ENCODE data around the gene INPP4B.

INPP4B gene

DNA sequence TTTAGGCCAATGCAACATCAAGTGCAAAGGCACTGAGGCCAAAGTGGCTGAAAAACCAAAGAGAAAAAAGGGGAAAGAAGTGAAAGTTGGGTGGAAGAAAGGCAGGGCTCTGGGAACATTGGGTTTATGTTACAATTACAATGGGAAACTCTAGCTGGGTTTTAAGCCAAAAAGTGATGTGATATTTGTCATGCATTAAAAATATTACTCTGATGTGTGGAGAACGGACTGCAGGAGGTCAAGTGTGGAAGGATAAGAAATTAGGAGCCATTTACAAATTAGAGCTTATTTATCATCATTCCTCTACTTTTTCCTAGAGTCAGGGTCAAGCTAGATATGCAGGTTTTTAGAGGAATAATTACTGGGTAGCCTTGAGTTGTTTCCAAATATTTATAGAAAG lies 516.8 kb downstream of the INPP4B start:
- no peak for DNase-seq

DNA sequence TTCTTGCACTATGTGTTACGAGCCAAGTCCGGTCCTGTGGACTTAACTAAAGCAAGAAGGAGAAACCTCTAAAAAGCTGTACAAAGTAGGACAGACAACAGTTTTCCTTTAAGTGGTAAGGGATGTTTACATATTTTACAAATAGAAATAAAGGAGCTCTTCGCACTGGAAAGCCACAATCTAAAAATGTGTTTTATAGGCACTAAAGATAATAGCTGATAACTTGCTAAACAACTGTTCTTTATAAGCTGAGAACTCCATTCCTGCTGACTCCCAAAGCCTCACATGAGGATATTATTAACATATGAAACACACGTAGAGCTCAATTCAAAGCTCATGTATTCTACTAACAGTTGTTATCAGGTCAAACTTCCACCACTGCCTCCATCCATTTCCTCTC lies 519.9 kb downstream of the INPP4B start:
- DNase-seq, result no peak

DNA sequence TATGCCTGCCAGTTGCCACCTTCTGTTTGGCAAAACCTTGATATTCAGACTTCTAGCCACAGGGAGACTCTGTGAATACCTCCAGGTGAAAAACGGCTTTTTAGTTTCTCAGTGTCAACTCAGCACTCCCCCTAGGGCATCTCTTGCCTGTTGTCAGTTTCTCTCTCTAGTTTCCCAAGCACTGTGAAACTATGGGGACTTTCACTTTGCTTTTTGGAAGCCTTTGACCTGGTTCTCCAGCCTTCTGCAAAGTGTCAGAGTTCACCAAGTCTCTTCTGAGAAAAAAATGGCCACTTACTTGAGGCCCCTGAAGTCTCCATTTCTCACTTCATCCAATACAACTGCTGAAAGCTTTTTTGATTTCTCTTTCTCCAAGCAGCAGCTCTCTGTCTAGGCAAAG lies 521.5 kb downstream of the INPP4B start:
- no peak for DNase-seq

DNA sequence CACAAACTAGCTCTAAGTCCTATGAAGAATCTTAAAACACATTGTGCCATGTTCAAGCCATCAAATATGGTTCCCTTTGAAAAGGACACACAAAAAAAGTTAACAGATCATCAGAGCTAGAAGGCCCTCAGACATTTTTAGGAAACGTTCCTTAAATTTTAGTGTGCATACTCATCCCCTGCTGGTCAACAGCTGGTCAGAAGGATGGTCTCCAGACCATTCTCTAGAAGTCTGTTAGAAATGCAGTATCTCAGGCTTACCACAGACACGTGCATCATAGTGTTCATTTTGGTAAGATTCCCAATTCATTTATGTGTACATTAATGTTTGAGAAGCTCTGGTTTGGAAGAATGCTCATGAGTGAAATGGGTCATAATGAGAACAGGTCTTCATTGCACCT lies 523.1 kb downstream of the INPP4B start:
- no peak for DNase-seq

DNA sequence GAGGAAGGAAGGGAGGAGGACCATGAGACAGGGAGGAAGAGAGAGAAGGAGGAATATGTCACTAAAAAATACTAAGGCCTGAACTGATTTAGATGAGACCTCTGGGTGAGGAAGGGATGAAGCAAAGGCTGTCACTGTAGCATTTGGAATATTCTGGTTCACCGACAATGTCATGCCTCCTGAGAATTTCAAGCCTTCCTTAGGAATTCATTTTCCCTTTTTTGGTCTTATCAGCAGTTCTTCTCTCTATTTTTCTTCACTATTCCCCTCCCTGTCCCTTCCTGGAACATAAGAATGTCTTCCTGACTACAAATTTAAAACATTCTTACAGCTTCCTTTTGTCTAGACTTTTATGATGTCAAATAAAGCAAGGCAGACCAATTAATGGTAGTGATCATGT lies 527.8 kb downstream of the INPP4B start:
- DNase-seq, result no peak

DNA sequence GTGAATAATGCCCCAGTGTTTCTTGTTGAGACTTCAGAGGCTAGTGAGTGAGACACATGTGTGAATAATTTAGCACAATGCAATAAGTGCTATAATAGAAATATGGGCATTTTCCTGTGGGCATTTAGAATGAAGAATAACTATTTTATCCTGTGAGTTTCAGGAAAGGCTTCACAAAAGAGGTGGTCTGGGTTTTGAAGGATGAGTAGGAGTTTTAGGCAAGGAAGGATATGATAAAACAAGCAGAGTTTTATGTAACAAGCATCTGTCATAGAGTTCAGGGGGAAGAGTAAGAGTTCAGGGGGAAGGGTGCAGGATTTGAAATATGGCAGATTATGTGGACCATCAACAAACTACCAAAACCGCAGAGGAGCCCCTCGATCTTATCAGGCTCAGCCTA lies 529.2 kb downstream of the INPP4B start:
- DNase-seq, result no peak

DNA sequence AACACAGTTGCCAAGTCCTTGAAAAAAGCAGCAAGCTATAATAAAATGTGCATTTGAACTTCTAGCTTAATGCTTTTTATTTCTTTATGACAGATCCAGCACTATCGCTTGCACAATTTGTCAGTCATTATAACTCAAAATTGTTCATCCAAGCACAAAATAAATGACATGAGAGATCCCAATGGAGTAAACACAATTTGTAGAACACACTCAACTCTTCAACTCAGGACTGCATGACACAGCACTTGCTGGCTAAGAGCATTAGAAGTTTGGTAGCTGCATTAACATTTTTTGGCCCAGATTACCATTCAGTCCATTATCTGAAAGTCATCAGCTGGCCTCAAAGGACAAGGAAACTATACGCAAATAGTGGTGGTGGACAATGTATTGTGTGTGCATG lies 530.1 kb downstream of the INPP4B start:
- DNase-seq, result no peak

DNA sequence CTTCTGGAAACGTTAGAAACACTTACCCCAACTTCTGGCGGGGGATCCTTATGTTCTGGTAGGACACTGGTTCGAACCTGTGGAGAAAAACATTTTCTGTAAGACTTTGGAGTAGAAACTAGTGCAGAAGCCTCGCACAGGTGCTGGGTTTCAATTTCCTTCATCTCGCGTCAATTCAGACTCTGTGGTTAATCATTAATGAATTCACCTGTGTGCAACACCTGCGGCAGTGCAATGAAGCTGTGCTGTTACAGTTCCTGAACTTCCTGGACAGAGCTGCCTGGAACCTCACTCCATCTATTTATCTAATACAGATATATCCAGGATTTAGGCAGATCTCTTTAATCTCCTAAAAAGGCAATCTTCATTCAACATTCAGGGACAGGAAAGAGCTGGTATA lies 531.4 kb downstream of the INPP4B start:
- no peak for DNase-seq

DNA sequence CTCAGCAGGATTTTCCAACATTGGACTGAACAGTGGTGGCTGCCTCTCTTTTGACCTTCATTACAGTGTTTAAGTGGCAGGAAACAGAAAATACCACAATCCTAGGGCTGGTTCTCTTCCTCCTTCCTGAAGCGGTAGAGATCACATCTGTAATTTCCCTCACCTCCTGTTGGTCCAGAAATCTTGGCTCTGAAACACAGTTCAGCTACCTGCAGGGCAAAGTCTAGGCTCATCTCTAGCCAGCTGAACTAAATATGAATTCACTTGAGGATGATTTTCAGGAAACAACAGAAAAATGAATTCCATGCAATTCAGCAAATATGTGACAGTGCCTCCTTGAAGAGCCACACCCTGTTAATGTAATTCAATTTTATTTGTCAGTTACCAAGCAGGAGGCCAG lies 531.9 kb downstream of the INPP4B start:
- DNase-seq, result no peak

DNA sequence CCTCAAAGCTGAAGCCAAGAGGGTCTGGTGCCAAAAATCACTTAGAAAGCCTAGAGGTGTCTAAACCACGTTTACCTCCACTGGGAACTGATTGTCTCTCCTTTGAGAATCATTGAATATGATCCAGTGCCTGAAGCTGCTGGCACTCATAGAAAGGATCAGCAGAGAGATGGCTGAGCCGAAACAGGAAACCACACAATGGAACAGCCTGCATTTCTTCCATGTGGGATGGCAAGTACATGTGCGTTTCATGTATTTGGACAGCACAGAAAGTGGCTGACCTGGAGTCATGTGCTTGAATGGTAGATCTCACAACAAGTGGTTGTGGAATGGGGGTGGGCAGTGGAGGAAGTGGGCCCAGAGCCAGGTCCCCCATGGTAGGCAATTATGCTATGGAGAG lies 533.7 kb downstream of the INPP4B start:
- peak; percentile 37 for DNase-seq

DNA sequence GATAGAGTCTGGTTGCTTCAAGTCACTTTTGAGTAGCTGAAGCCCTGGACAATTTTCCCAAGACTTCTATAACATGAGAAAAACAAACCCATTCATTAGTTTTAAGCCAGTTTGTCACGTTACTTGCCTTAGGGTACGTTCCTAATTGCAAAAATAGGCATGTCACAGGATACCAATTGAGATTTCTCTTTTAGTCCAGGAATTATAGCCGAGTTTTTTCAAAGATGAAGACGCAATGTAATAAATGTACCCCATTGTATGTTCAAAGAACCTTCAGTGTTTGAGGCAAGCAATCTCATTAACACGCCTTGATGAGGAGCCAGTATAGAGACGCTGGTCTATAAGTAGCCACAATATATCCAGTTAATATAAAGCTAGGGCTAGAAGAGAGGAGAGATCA lies 534.2 kb downstream of the INPP4B start:
- no peak for DNase-seq

DNA sequence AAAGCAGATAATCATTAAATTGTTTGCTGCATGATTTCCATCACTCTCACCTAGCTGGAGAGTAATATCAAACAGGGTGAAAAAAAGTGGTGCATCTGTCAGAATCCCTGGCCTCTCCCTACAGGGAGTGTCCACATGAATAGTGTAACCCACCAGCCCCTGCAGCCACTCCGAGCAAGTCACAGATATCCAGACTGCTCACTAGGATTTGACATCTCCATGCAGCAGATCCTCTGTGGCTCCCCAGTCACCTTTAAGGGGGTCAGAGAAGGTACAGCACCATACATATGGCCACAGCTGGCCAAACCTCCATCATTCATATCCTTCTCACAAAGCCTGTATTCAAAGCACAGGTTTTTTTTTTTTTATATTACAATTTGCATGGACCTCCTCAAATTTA lies 536.3 kb downstream of the INPP4B start:
- DNase-seq, result no peak

DNA sequence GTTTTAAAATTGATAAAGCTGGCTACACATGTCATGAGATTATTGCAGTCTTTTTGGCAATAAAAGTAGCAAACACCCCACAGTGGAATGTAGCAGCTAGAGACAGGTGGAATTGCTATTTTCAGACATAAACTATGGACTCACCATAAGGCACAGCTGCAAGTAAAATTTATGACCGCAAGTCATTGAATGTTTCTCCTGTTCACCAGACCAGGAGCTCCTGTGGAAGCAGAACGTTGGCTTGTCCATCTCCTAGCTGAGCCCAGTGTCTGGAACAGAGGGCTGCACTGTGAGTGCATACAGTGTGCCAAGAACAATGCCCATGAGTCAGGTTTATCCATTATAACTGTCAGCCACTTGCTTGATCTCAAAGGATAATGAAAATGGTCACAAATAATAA lies 538.2 kb downstream of the INPP4B start:
- no peak for DNase-seq

DNA sequence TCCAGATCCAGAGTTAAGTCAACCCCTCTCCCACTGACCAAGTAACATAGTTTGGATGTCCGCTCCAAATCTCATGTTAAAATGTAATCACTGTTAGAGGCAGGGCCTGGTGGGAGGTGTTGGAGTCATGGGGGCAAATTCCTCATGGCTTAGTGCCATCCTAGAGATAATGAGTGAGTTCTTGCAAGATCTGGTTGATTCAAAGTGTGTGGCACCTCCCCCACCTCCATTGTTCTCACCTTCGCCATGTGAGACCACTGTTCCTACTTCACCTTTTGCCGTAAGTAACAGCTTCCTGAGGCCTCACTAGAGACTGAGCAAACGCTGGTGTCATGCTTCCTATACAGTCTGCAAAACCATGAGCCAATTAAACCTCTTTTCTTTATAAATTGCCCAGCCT lies 548.8 kb downstream of the INPP4B start:
- no peak for DNase-seq

DNA sequence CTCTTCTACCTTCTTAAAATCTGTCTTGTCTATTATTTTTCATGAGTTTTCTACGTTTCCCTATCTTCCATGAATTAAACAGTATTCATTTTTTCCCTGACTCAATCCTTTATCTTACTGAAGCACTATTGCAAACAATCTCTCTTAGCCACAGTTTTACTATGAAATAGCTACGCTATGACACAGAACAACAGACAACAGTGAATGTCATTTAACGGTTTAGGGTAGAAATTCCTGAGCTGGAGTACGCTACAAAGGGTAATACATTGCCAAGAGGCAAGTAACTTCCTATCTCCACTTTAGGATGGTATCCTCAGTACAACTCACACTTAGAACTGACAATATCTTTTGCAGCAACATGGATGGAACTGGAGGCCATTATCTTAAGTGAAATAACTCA lies 552.6 kb downstream of the INPP4B start:
- DNase-seq, result no peak

DNA sequence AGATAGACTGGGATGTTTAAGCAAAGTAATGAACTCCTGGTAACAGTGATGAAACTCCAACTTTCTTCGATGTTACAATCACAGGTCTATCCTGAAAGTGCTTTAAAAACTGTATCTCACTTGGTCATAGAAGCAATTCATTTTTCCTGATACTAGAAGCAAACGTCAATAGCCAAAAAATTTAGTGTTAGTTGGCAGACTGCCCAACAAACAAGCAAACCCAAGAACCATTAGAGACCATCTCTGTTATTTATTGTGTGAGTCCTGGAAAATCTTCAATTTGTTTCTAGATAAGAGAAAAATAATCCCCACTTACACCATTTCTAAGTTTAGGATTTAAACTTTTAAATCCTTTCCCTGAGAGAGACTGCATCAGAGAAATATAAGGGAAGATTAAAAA lies 553.9 kb downstream of the INPP4B start:
- no peak for DNase-seq

DNA sequence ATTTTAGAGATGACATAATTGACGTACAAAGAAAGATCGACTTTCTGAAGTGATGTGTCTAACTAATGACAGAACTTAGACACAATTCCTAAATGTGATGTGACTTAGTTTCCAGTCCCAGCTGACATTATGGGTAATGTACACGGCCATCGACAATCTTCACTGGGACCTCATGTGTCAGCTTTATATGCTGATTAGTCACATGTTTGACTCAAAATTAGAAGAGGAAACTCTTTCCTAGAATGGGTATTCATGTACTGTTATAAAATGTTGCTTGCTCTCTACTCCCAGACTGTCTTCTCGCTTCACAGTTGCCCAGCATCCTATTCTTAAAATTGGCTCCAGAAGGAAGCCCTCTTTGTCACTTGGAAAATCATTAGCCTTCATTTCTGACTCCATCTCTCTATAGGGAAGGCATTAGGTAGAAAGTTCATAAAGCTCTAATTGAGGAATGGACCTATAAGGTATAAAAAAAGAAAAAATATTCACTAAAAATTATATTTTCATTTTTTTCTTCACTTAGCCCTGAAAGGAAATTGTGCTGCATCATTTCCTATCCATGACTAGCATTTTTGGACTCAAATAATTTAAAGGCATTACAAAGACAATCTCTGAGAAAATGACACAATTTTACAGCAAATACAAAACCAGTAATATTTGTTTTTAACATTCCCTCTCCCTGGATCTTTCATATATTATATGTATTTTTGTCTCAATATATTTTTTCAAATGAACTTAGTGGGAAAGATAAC lies 554.6 kb downstream of the INPP4B start:
- DNase-seq, result no peak

DNA sequence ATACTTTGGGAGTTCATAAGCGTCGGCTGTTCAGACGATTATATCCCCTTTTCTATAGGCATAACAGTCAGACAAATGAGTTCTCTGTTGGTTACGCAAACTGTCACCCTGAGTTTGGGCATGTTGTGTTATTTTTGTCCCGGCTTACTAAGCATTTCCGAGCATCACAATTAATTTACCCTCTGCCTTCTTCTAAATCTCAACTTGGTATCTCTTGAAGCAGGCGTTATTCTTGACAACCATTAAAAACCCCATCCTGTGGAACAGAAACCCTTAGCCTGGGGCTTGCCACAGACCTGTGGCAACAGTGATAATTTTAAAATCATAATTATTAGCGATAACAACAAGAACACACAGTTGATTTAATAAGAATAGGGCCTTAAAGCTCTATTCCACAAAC lies 558.7 kb downstream of the INPP4B start:
- no peak for DNase-seq

DNA sequence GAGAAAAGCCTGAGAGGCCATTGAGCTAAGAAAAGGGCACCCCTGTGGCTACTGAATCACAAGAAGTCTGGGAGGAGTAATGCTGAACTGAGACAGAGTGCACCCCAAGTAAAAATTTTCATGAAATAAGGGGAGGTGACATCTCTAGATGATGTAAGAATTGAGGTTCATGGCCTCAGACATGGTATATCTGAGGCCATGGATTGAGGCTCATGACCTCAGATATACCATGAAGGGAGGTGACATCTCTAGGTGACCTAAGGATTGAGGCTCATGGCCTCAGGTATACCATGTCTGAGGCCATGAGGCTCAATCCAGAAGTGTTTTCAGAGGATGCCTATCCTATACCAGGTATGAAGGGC lies 560.9 kb downstream of the INPP4B start:
- no peak for DNase-seq

DNA sequence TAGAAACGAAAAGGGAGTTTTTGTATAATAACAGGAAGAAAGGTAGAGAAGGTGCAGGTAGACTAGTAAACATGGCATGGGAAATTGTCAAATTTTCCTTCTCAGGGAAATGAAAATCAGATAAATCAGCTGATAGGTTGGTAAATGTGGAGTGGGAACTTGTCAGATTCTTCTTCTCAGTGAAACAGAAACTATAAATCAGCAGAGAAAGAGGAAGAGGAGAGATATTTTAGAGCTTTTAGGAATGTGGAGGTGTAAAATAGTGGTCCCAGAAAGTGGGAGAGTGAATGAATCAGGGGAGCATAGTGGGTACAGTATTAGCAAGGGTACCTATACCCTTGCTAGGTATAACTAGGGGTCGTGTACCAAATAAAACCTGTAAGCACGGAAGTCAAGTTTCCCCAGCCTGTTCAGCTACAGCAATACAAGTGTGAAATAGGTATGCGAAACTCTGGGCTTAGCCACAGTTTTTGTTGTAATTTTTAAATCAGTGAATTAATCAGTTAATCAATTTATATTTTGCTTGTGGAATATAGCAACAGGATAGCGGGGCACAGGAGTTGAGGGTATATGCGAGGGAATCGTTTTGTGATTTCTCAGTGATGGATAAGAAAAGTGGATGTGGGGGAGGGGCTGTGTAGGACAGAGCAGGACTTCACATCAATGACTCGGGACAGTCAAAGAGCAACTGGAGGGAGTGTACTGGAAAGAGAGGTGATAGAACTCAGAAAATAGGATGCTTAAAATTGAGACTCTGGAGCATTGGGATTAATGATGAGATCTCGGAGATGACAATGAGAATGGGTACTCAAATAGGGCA lies 561.5 kb downstream of the INPP4B start:
- no peak for DNase-seq

DNA sequence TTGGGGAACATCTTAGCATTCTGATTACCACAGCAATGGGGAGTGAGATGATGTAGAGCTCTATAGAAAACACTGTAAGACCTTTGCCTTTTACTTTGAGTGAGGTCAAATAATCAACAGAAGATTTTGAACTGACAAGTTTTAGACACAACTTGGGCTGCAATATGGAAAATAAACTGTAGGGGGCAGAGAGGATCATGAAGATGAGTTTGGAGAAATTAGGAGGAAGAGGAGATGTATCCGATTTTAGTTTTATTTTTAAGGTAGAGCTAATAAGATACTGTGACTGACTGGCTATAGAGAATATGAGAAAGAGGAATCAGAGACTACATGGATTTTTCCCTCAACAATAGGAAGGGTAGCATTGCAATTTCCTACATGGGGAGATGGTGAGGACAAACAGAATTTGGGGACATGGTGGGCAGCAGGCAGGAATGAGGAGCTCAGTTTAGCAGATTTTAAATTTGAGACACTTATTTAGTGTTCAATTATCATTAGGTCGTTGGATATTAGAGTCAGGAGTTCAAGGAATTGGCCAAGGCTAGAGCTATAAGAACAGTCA lies 563.1 kb downstream of the INPP4B start:
- DNase-seq, result no peak

DNA sequence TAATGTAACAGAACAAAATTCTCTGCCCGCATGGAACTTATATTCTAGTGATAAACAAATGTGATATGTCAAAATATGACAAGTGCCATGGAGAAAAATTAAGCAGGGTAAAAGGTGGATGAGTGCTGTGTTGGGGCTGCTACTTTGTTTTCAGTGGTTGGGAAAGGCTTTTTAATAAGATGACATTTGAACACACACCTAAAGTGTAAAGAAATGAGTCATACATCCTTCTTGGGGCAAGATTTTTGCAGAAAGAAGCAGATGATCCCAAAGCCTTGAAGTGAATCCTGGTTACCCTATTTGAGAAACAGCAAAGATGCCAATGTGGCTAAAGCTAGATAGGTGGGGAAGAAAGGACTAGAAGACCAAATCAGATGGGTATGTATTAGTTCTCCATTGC lies 564.1 kb downstream of the INPP4B start:
- no peak for DNase-seq

DNA sequence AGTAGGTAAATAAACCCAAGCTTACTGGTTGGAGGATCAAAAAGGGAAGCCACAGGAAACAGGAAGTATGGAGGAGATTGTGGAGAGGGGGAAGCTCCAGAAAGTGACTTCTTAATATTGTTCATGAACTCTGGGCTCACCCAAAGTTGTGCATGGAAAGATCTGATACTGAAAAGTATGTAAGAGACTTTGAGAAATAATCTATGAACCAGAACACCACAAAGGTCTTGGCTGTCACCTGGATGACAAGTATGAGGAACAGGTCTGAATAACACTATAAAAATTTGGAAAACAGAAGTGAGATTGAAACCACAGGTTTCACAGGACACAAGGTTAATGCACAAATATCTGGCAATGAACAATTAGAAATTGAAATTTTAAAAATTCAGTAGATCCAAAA lies 567.4 kb downstream of the INPP4B start:
- no peak for DNase-seq

DNA sequence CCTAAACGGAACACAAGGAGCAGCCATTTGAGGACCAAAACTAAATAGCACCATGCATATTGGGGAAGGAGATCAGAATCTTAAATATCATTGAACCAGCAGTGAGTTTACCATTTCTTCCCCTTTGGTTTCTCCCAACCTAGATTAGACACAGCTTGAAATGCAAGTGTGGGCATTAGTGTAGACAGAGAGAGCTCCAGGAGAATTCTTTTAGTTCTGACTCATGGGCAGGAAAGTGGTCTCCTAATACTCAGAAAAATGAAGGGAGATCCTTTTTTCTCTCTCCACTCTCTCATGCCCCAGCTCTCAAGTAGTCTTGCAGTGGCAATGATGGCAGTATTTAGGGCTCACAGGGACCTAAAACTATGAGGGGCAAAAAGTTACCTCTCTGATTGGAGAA lies 567.9 kb downstream of the INPP4B start:
- DNase-seq, result no peak

Measured in left hindlimb (tissue), 1 donor.